Stimulated activated effector memory CD8-positive, alpha-beta T cell treated with anti-CD3 and anti-CD28 coated beads, Interleukin-12 subunit alpha, Interleukin-12 subunit beta, amount 100 ng/mL, for 72 hours (primary cell): ENCODE data around the gene TRAPPC3.

Experiments
- ATAC-seq: fragments of 150-1000 bp; cut with Tn5 transposase; 2 replicates; pipeline ENCODE4 v1.10.0; 2021
- DNase-seq, 2 donors: peaks; one replicate each; pipeline ENCODE4 v3.0.0; 2021 to 2022; ENCODE audit warnings: low spot score in 2 of 2
- H3K27ac Mint-ChIP-seq: one replicate; pipeline ENCODE4 v1.8.0; 2022; ENCODE audit warnings: mild to moderate bottlenecking, mixed read lengths
- H3K36me3 Mint-ChIP-seq: one replicate; pipeline ENCODE4 v1.8.0; 2022; ENCODE audit warnings: mild to moderate bottlenecking, mixed read lengths
- H3K4me1 Mint-ChIP-seq: one replicate; pipeline ENCODE4 v1.8.0; 2022; ENCODE audit warnings: mixed read lengths
- H3K4me3 Mint-ChIP-seq: one replicate; pipeline ENCODE4 v1.8.0; 2022; ENCODE audit warnings: mild to moderate bottlenecking, mixed read lengths
- H3K9me3 Mint-ChIP-seq: one replicate; pipeline ENCODE4 v1.8.0; 2022; ENCODE audit warnings: mixed read lengths

The TRAPPC3 gene

GRCh38 chr1:36111151-36111550, 38.1 kb downstream of the TRAPPC3 start:
- H3K36me3 Mint-ChIP-seq: no peaks in the 10 kb centered on the region
- peaks cover 25% of the 10 kb centered on the region for H3K4me1 Mint-ChIP-seq
- no peaks in the 10 kb centered on the region for H3K9me3 Mint-ChIP-seq
- ATAC-seq (no peak), DNase-seq (no peak)
- H3K27ac Mint-ChIP-seq: peak overlapping the region; percentile 87
- no peak overlapping the region for H3K4me3 Mint-ChIP-seq

GRCh38 chr1:36109041-36109679, 40.1 kb downstream of the TRAPPC3 start:
- H3K36me3 Mint-ChIP-seq: no peaks in the 10 kb centered on the region
- DNase-seq (peak; percentile 34 to 64), ATAC-seq (peak; percentile 93)
- H3K9me3 Mint-ChIP-seq: no peaks in the 10 kb centered on the region
- H3K4me1 Mint-ChIP-seq: peaks cover 25% of the 10 kb centered on the region
- peak overlapping the region; percentile 25 for H3K4me3 Mint-ChIP-seq
- H3K27ac Mint-ChIP-seq: peak overlapping the region; percentile 68

DNA sequence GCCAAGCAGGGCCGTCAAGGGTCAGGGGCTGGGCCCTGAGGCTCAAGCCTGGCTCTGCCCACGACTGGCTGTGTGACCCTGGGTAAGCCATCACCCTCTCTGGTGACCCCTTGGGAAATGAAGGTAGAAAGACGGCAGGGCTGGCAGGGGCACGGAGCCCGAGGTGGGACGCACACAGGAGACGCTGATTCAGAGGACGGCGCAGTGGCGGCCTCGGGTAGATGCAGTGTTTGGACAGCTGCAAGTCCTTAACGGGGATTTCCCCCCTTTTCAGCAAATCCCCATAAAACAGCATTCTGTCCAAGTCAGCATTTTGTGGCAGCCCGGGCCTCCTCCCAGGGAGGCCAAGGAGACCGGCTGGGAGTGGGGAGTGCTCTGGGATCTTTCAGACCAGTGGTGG, 41.0 kb downstream of the TRAPPC3 start:
- H3K4me3 Mint-ChIP-seq: no peak overlapping the region
- DNase-seq (no peak), ATAC-seq (no peak)
- no peaks in the 10 kb centered on the region for H3K9me3 Mint-ChIP-seq
- no peaks in the 10 kb centered on the region for H3K36me3 Mint-ChIP-seq
- H3K27ac Mint-ChIP-seq: peak overlapping the region; percentile 68
- H3K4me1 Mint-ChIP-seq: peaks cover 25% of the 10 kb centered on the region

DNA sequence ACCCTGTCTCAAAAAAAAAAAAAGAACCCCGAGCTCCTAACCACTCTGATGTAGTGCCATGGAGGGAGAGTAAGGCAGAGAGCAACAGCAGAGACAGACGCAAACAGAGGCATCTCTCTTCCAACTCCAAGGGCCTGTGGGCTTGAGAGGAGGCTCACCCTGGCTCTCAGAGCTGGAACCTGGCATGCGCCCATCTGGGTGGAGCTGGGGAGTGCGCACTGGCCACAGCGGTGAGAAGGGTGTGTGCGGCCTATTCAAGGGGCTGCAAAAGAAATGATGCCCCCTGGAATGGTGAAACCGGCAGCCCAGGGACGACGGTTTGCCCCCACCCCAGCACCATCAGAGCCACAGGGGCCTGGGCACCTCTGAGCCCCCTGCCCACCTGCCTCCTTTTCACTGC, 41.9 kb downstream of the TRAPPC3 start:
- Mint-ChIP-seq H3K9me3 (no peaks in the 10 kb centered on the region), H3K36me3 (no peaks in the 10 kb centered on the region), H3K27ac (peak overlapping the region; percentile 68)

GRCh38 chr1:36106269-36106668, 43.0 kb downstream of the TRAPPC3 start:
- H3K4me3 Mint-ChIP-seq: no peak overlapping the region
- no peaks in the 10 kb centered on the region for H3K36me3 Mint-ChIP-seq
- DNase-seq: no peak
- H3K4me1 Mint-ChIP-seq: peaks cover 21% of the 10 kb centered on the region
- peak overlapping the region; percentile 40 for H3K27ac Mint-ChIP-seq
- ATAC-seq: no peak
- H3K9me3 Mint-ChIP-seq: no peaks in the 10 kb centered on the region

More for the DNA sequence above, 41.9 kb downstream of the TRAPPC3 start:
- no peak for DNase-seq
- no peak for ATAC-seq
- peaks cover 25% of the 10 kb centered on the region for H3K4me1 Mint-ChIP-seq
- no peak overlapping the region for H3K4me3 Mint-ChIP-seq

DNA sequence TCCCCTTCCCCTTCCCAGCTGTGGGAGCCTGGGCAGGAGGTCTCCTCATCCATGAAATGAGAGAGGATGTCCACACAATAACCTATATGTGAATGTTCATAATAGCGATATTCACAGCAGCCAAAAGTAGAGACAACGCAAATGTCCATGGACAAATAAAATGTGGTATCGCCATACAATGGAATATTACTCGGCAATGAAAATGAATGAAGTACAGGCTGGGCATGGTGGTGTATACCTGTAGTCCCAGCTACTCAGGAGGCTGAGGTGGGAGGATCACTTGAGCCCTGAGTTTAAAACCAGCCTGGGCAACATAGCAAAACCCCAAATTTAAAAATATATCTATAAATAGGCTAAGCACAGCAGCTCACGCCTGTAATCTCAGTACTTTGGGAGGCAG, 47.7 kb downstream of the TRAPPC3 start:
- DNase-seq (no peak), ATAC-seq (no peak)
- no peaks in the 10 kb centered on the region for H3K4me1 Mint-ChIP-seq
- H3K36me3 Mint-ChIP-seq: peaks cover 4% of the 10 kb centered on the region
- H3K4me3 Mint-ChIP-seq: no peak overlapping the region
- no peak overlapping the region for H3K27ac Mint-ChIP-seq
- no peaks in the 10 kb centered on the region for H3K9me3 Mint-ChIP-seq

- Mint-ChIP-seq H3K4me3 (no peak overlapping the region), H3K9me3 (no peaks in the 10 kb centered on the region)
Observed at GRCh38 chr1:36100376-36100775, 48.9 kb downstream of the TRAPPC3 start.

DNA sequence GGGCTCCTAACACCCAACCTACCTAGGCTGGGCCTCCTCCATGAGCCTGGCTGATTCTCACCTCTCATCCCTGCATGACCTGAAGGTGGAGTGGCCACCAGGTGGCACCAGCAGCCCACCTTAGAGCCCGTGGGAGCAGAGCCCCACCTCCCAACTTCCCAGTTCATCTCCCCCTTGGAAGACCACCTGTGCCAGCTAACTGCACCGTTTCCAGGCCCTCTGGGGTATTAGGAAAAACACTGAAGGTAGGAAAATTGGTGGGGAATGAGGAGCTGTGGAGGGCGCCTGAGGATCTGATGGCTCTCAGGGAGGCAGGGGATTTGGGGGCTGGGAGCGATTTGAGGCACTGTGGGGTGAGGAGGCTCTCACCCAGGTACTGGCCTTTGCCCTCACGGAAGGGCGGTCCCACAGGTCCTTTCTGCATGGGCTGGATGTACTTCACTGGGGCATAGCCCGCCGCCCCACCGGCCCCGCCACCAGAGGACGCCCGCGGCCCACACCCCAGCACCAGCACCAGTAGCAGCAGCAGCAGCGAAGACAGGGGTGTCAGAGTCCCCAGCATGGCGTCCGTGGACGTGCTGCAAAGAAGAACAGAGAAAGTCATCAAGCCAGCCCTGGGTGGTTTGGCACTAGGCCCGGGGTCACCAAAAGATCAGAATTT, 49.5 kb downstream of the TRAPPC3 start:
- no peaks in the 10 kb centered on the region for H3K9me3 Mint-ChIP-seq
- no peaks in the 10 kb centered on the region for H3K4me1 Mint-ChIP-seq
- ATAC-seq: peak; percentile 87
- peak; percentile 70 to 87 for DNase-seq
- H3K36me3 Mint-ChIP-seq: peaks cover 21% of the 10 kb centered on the region
- H3K4me3 Mint-ChIP-seq: no peak overlapping the region
- peak overlapping the region; percentile 74 for H3K27ac Mint-ChIP-seq

More at GRCh38 chr1:36100376-36100775, 48.9 kb downstream of the TRAPPC3 start:
- Mint-ChIP-seq H3K27ac (no peak overlapping the region), H3K4me1 (no peaks in the 10 kb centered on the region), H3K36me3 (peaks cover 15% of the 10 kb centered on the region)
- DNase-seq (no peak), ATAC-seq (no peak)

GRCh38 chr1:36098650-36099365, 50.5 kb downstream of the TRAPPC3 start:
- DNase-seq (no peak), ATAC-seq (no peak)
- H3K4me1 Mint-ChIP-seq: no peaks in the 10 kb centered on the region
- no peaks in the 10 kb centered on the region for H3K9me3 Mint-ChIP-seq
- peaks cover 31% of the 10 kb centered on the region for H3K36me3 Mint-ChIP-seq
- no peak overlapping the region for H3K27ac Mint-ChIP-seq
- H3K4me3 Mint-ChIP-seq: no peak overlapping the region

GRCh38 chr1:36097693-36098585, 51.3 kb downstream of the TRAPPC3 start:
- H3K4me1 Mint-ChIP-seq: no peaks in the 10 kb centered on the region
- peak overlapping the region; percentile 63 for H3K27ac Mint-ChIP-seq
- no peaks in the 10 kb centered on the region for H3K9me3 Mint-ChIP-seq
- peaks cover 40% of the 10 kb centered on the region for H3K36me3 Mint-ChIP-seq
- DNase-seq (no peak), ATAC-seq (no peak)
- H3K4me3 Mint-ChIP-seq: no peak overlapping the region

- DNase-seq (no peak), ATAC-seq (peak; percentile 17)
- Mint-ChIP-seq H3K4me3 (no peak overlapping the region), H3K4me1 (peaks cover under 1% of the 10 kb centered on the region), H3K27ac (peak overlapping the region; percentile 63), H3K9me3 (no peaks in the 10 kb centered on the region), H3K36me3 (peaks cover 51% of the 10 kb centered on the region)
Observed at GRCh38 chr1:36096500-36097432, 52.5 kb downstream of the TRAPPC3 start.

DNA sequence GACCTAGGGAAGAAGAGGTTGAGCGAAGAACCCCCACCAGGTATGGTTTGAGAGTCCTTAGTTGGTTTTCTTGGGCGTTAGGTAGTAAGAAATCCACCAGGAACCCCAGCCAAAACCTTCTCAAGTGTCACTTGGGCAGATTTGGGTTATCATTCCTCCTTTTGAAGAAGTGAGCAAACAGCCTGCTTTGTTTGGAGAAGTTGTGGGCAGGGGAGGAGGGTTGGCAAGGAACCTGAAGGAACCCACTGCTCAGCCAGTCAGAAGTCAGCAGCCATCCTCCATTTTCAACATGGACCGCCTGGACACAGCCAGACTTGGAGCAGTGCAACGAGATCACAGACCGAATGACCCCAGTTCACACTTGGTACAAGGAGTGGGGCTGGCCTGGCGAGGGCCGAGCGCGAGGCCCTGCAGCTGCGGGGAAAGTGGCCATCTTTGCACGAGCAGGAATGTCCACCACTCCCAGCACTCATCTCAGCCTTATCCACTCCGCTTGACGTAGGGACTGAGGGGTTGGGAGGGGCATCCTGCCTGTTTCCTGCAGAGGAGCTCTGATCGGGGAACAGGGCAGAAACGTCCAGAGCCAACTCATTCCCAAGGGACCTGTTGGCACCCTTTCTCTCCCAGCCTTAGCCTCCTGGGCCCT, 53.4 kb downstream of the TRAPPC3 start:
- Mint-ChIP-seq H3K36me3 (peaks cover 60% of the 10 kb centered on the region), H3K4me1 (peaks cover 8% of the 10 kb centered on the region), H3K27ac (peak overlapping the region; percentile 63), H3K9me3 (no peaks in the 10 kb centered on the region), H3K4me3 (no peak overlapping the region)
- DNase-seq (no peak), ATAC-seq (no peak)

GRCh38 chr1:36094621-36095061, 54.6 kb downstream of the TRAPPC3 start:
- H3K9me3 Mint-ChIP-seq: no peaks in the 10 kb centered on the region
- H3K36me3 Mint-ChIP-seq: peaks cover 73% of the 10 kb centered on the region

GRCh38 chr1:36093929-36094328, 55.4 kb downstream of the TRAPPC3 start:
- no peak overlapping the region for H3K4me3 Mint-ChIP-seq
- H3K36me3 Mint-ChIP-seq: peaks cover 78% of the 10 kb centered on the region
- H3K4me1 Mint-ChIP-seq: peaks cover 20% of the 10 kb centered on the region
- ATAC-seq: no peak
- H3K27ac Mint-ChIP-seq: no peak overlapping the region
- DNase-seq: no peak
- no peaks in the 10 kb centered on the region for H3K9me3 Mint-ChIP-seq

More at GRCh38 chr1:36094621-36095061, 54.6 kb downstream of the TRAPPC3 start:
- DNase-seq (no peak), ATAC-seq (no peak)
- peaks cover 15% of the 10 kb centered on the region for H3K4me1 Mint-ChIP-seq
- H3K4me3 Mint-ChIP-seq: no peak overlapping the region
- H3K27ac Mint-ChIP-seq: no peak overlapping the region
